Measurements from ENCODE around the gene SERPINA9. TPM values are rescaled to one million over a fixed set of nuclear protein-coding genes. Genes with fewer than 3 reads are reported as not detected.

SERPINA9 gene
- total and polyA plus RNA-seq, 2 experiments from 2014 or later = 0.60 TPM; not detected in 1

DNA sequence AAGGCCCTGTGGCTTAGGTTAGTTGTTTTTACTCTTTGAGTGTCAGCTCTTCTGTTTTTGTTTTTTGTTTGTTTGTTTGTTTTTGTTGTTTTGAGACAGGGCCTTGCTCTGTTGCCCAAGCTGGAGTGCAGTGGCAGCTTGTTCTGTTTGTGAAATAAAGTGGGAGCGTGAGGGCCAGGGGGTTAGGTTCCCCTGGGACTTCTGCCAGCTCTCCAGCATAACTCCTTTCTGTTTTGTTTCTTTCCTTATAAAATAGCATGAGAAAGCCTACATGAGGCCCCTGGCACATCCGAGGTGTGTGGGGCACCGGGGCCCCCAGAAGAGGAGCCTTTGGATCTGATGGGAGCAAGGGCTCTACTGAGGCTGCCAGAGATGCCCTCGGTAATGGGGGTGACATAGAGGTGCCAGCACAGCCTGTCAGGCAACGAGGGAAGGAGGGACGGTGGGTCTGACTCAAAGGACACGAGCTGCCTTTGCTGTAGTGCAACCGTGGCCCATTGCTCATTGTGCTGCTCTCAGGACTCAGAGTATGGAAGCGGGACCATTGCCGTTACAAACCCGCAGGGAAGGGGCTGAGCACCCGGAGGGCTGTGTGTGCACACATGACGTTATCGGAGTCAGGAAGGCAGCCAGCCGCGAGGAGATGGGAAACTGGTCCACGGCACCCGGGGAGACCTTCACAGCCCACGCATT, 14.3 kb downstream of the SERPINA9 start:
- Histone ChIP-seq H2AFZ (no peak overlapping the region), H4K20me1 (ENCODE audit: insufficient read depth, poor library complexity, severe bottlenecking) (no peaks in the 10 kb centered on the region), H3K4me3 (no peak overlapping the region), H3K27ac (no peak overlapping the region), H3K9me2 (replicated peaks; ENCODE audit: insufficient read depth) (no peaks in the 10 kb centered on the region), H3K79me2 (no peaks in the 10 kb centered on the region), H3K9me3 (ENCODE audit: low read depth) (no peaks in the 10 kb centered on the region), H3K27me3 (no peaks in the 10 kb centered on the region), H3K4me1 (ENCODE audit: insufficient read depth) (no peaks in the 10 kb centered on the region), H3K4me2 (no peak overlapping the region), H3K36me3 (replicated peaks; ENCODE audit: insufficient read depth, low read depth) (no peaks in the 10 kb centered on the region)
- TF ChIP-seq EZH2phosphoT487 (IDR thresholded peaks at IDR 0.05; ENCODE audit: low read depth, severe bottlenecking, unreplicated experiment) (no peak), EZH2 (IDR thresholded peaks at IDR 0.05; ENCODE audit: borderline replicate concordance) (no peak)
- no peak for DNase-seq (ENCODE audit: low spot score)
- 93% methylated on average over 15 of the region's 19 CpGs for WGBS (ENCODE audit: low lambda C conversion rate, missing lambda C conversion rate)

GRCh38 chr14:94460631-94461416, 15.2 kb downstream of the SERPINA9 start:
- H3K9me3 ChIP-seq (ENCODE audit: low read depth) = no peaks in the 10 kb centered on the region
- no peak for TF ChIP-seq EZH2 (IDR thresholded peaks at IDR 0.05; ENCODE audit: borderline replicate concordance)
- no peak for TF ChIP-seq EZH2phosphoT487 (IDR thresholded peaks at IDR 0.05; ENCODE audit: low read depth, severe bottlenecking, unreplicated experiment)
- no peak for TF ChIP-seq CTCF (IDR thresholded peaks at IDR 0.05; ENCODE audit: poor library complexity)
- no peaks in the 10 kb centered on the region for H3K79me2 ChIP-seq
- no peaks in the 10 kb centered on the region for H4K20me1 ChIP-seq (ENCODE audit: insufficient read depth, poor library complexity, severe bottlenecking)
- no peaks in the 10 kb centered on the region for H3K36me3 ChIP-seq (replicated peaks; ENCODE audit: insufficient read depth, low read depth)
- H3K4me3 ChIP-seq = no peak overlapping the region
- 82% methylated on average over 8 of the region's 8 CpGs for WGBS (ENCODE audit: low lambda C conversion rate, missing lambda C conversion rate)
- no peak for DNase-seq (ENCODE audit: low spot score)
- H3K4me1 ChIP-seq (ENCODE audit: insufficient read depth) = no peaks in the 10 kb centered on the region
- no peak overlapping the region for H3K27ac ChIP-seq
- no peaks in the 10 kb centered on the region for H3K9me2 ChIP-seq (replicated peaks; ENCODE audit: insufficient read depth)
- H3K4me2 ChIP-seq = no peak overlapping the region
- no peaks in the 10 kb centered on the region for H3K27me3 ChIP-seq
- H2AFZ ChIP-seq = no peak overlapping the region

- no peaks in the 10 kb centered on the region for H3K9me2 ChIP-seq (replicated peaks; ENCODE audit: insufficient read depth)
- H3K27ac ChIP-seq = no peak overlapping the region
- no peaks in the 10 kb centered on the region for H4K20me1 ChIP-seq (ENCODE audit: insufficient read depth, poor library complexity, severe bottlenecking)
- H2AFZ ChIP-seq = no peak overlapping the region
- no peak for TF ChIP-seq CTCF (IDR thresholded peaks at IDR 0.05; ENCODE audit: poor library complexity)
- TF ChIP-seq EZH2 (IDR thresholded peaks at IDR 0.05; ENCODE audit: borderline replicate concordance) = no peak
- no peak for TF ChIP-seq EZH2phosphoT487 (IDR thresholded peaks at IDR 0.05; ENCODE audit: low read depth, severe bottlenecking, unreplicated experiment)
- DNase-seq (ENCODE audit: low spot score) = no peak
- H3K9me3 ChIP-seq (ENCODE audit: low read depth) = no peaks in the 10 kb centered on the region
- no peak overlapping the region for H3K4me2 ChIP-seq
- no peaks in the 10 kb centered on the region for H3K27me3 ChIP-seq
- H3K4me3 ChIP-seq = no peak overlapping the region
- 40% methylated on average over 2 of the region's 2 CpGs for WGBS (ENCODE audit: low lambda C conversion rate, missing lambda C conversion rate)
- H3K36me3 ChIP-seq (replicated peaks; ENCODE audit: insufficient read depth, low read depth) = no peaks in the 10 kb centered on the region
- H3K4me1 ChIP-seq (ENCODE audit: insufficient read depth) = no peaks in the 10 kb centered on the region
- no peaks in the 10 kb centered on the region for H3K79me2 ChIP-seq
These were observed 17.3 kb downstream of the SERPINA9 start for GRCh38 chr14:94458558-94459205.

All from hepatocyte (in vitro differentiated cells).